Measurements from ENCODE around the gene NELL1. TPM values are rescaled to one million over a fixed set of nuclear protein-coding genes. Genes with fewer than 3 reads are reported as not detected.

NELL1 gene
- total RNA-seq, 4 donors from 2014 or later = 0.27 TPM; not detected in 3

DNA sequence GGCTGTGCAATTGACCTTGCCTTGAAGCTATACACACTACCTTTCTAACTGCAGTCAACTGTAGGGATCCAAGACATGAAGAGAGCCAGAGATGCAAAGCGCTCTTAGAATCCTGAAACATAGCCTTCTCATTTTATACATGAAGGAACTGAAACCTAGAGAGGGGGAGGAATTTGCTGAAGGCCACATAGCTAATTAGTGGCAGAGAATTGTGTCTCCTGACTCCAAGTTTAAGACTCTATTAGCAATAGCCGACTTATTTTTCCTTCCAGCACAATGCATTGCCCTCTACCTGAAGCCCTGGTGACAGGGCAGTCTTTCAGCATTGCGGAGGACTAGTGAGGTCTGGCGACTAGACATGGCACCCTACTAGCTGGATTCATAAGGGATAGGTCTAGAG lies 796.5 kb downstream of the NELL1 start:
- TF ChIP-seq, protein P1, sequence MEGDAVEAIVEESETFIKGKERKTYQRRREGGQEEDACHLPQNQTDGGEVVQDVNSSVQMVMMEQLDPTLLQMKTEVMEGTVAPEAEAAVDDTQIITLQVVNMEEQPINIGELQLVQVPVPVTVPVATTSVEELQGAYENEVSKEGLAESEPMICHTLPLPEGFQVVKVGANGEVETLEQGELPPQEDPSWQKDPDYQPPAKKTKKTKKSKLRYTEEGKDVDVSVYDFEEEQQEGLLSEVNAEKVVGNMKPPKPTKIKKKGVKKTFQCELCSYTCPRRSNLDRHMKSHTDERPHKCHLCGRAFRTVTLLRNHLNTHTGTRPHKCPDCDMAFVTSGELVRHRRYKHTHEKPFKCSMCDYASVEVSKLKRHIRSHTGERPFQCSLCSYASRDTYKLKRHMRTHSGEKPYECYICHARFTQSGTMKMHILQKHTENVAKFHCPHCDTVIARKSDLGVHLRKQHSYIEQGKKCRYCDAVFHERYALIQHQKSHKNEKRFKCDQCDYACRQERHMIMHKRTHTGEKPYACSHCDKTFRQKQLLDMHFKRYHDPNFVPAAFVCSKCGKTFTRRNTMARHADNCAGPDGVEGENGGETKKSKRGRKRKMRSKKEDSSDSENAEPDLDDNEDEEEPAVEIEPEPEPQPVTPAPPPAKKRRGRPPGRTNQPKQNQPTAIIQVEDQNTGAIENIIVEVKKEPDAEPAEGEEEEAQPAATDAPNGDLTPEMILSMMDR (IDR thresholded peaks at IDR 0.05) = no peak
- no peak overlapping the region for H3K4me3 ChIP-seq
- no peaks in the 10 kb centered on the region for H3K27me3 ChIP-seq
- intact Hi-C loops (cut with DNase I; ENCODE audit: low total_unique reads) (no loop called here), in situ Hi-C loops (cut with MboI; ENCODE audit: low pct_ligation_motif_present in 1 of 4, low pct_unique_long_range_greater_than_20kb in 1 of 4, low sequenced_read_pairs in 3 of 4) (no loop called here)
- no peaks in the 10 kb centered on the region for H3K36me3 ChIP-seq
- WGBS, 2 donors (ENCODE audit: low coverage in 1 of 2) = 67 to 84% methylated on average over 1 to 4 of the region's 4 CpGs
- H3K4me1 ChIP-seq = no peaks in the 10 kb centered on the region
- H3K27ac ChIP-seq = no peak overlapping the region
- no peaks in the 10 kb centered on the region for H3K9me3 ChIP-seq
- DNase-seq = no peak

DNA sequence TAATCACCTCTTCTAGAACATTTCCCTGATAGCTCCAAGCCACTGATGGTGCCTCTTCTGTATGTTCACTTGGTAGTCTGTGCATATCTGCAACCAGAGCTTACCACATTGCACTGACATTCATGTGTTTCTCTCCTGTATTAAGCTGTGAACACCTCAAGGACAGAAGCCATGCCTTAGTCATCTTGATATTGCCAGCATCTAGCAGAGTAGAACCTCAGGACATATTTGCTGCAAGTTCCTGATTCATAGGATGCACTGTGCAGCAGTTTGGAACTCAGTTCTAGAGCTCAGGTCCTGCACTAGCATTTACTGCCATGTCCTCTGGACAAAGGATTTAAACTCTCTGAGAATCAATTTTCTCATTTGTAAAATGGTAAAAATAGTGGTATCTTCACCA lies 801.1 kb downstream of the NELL1 start:
- no peak overlapping the region for H3K27ac ChIP-seq
- no peaks in the 10 kb centered on the region for H3K36me3 ChIP-seq
- no peaks in the 10 kb centered on the region for H3K9me3 ChIP-seq
- in situ Hi-C loops (cut with MboI; ENCODE audit: low pct_ligation_motif_present in 1 of 4, low pct_unique_long_range_greater_than_20kb in 1 of 4, low sequenced_read_pairs in 3 of 4) = no loop called here
- no peaks in the 10 kb centered on the region for H3K4me1 ChIP-seq
- DNase-seq = no peak
- intact Hi-C loops (cut with DNase I; ENCODE audit: low total_unique reads) = no loop called here
- no peaks in the 10 kb centered on the region for H3K27me3 ChIP-seq
- no peak overlapping the region for H3K4me3 ChIP-seq
- no peak for TF ChIP-seq POLR2A (IDR thresholded peaks at IDR 0.05)
- TF ChIP-seq, protein P1 (IDR thresholded peaks at IDR 0.05) = no peak
- no peak for TF ChIP-seq POLR2AphosphoS5 (IDR thresholded peaks at IDR 0.05)
- TF ChIP-seq EP300 (IDR thresholded peaks at IDR 0.05; ENCODE audit: low read depth) = no peak

DNA sequence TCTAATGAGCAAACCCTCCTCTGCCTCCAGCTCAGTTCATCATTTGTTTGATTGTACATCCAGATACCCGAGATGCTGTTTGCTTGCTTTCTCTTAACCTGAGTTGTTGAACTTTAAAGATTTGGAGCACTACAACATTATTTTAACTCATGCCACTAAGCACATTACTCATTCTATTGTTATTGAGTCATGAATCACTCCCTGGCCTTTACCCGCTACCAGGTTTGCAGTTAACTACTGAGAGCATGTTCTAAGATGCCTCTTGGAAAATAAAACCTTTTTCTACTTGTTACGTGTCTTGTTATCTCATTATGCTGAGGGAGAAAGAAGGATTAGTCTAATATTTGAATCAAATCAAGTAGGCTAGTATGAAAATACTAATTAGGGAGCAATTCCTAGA lies 802.9 kb downstream of the NELL1 start:
- no peaks in the 10 kb centered on the region for H3K4me1 ChIP-seq
- no peak overlapping the region for H3K4me3 ChIP-seq
- no peak for TF ChIP-seq POLR2A (IDR thresholded peaks at IDR 0.05)
- TF ChIP-seq, protein P1 (IDR thresholded peaks at IDR 0.05) = no peak
- no peak for TF ChIP-seq POLR2AphosphoS5 (IDR thresholded peaks at IDR 0.05)
- no peaks in the 10 kb centered on the region for H3K9me3 ChIP-seq
- no peak overlapping the region for H3K27ac ChIP-seq
- no peaks in the 10 kb centered on the region for H3K27me3 ChIP-seq
- in situ Hi-C loops (cut with MboI; ENCODE audit: low pct_ligation_motif_present in 1 of 4, low pct_unique_long_range_greater_than_20kb in 1 of 4, low sequenced_read_pairs in 3 of 4) (no loop called here), intact Hi-C loops (cut with DNase I; ENCODE audit: low total_unique reads) (no loop called here)
- no peak for DNase-seq
- 52 to 68% methylated on average over 3 of the region's 3 CpGs for WGBS, 2 donors (ENCODE audit: low coverage in 1 of 2)
- no peaks in the 10 kb centered on the region for H3K36me3 ChIP-seq

DNA sequence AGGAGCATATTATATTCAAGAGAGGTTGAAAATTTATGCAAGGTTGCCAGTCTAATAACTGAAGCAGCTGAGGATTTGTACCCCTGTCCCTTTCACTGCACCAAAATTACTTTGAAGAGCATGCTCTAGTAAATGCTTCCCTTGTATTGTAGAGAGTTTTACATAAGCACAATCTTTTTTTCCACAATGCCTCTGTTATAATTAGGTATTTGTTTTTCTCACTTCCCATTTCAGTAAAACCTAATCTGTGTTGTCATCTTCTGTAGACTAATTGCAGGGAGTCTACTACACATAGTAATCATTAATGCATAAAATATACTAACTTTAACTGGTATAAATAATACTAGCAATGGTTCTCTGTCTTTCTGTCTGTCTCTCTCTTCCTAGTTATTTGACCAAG lies 805.1 kb downstream of the NELL1 start:
- H3K27me3 ChIP-seq = no peaks in the 10 kb centered on the region
- H3K4me1 ChIP-seq = no peaks in the 10 kb centered on the region
- no peak overlapping the region for H3K27ac ChIP-seq
- in situ Hi-C loops (cut with MboI; ENCODE audit: low pct_ligation_motif_present in 1 of 4, low pct_unique_long_range_greater_than_20kb in 1 of 4, low sequenced_read_pairs in 3 of 4) (no loop called here), intact Hi-C loops (cut with DNase I; ENCODE audit: low total_unique reads) (no loop called here)
- DNase-seq = no peak
- H3K4me3 ChIP-seq = no peak overlapping the region
- TF ChIP-seq POLR2A (IDR thresholded peaks at IDR 0.05) (no peak), EP300 (IDR thresholded peaks at IDR 0.05; ENCODE audit: low read depth) (no peak), POLR2AphosphoS5 (IDR thresholded peaks at IDR 0.05) (no peak)
- TF ChIP-seq, protein P1 (IDR thresholded peaks at IDR 0.05) = no peak
- H3K9me3 ChIP-seq = no peaks in the 10 kb centered on the region
- H3K36me3 ChIP-seq = no peaks in the 10 kb centered on the region

Data from transverse colon (tissue), 4 donors.